HepG2 (cell line): ENCODE measurements around the gene OSGIN1. TPM values are rescaled to one million over a fixed set of nuclear protein-coding genes. Genes with fewer than 3 reads are reported as not detected.

Experiments
- ATM ChIP-seq: fragments of 450-650 bp; IDR thresholded peaks from 2 replicates; pipeline ENCODE4 v1.7.1; 2017; ENCODE audit warnings: mild to moderate bottlenecking, borderline replicate concordance
- CREM ChIP-seq, 2 experiments: sonication (generic) in 1 of 2; formaldehyde crosslinking in 1 of 2; IDR thresholded peaks; 2 replicates each; pipeline versions ENCODE4 v1.4.0 to v1.6.1; 2016 to 2020; ENCODE audit warnings: antibody characterized with exemption in 1 of 2, mild to moderate bottlenecking in 1 of 2, missing genetic modification reagents in 1 of 2
- CSRNP1 ChIP-seq: sonication (generic); formaldehyde crosslinking; IDR thresholded peaks from 2 replicates; pipeline ENCODE4 v1.8.1; 2023; ENCODE audit warnings: mild to moderate bottlenecking, missing genetic modification reagents
- CTCF ChIP-seq: sonication (generic); formaldehyde crosslinking; IDR thresholded peaks from 2 replicates; pipeline ENCODE4 v1.5.0; 2020; ENCODE audit warnings: mild to moderate bottlenecking, missing genetic modification reagents, moderate library complexity
- FOXA3 ChIP-seq: IDR thresholded peaks from 2 replicates; pipeline ENCODE4 v1.6.1; 2016; ENCODE audit warnings: missing genetic modification reagents, missing compliant biosample characterization
- FOXK2 ChIP-seq: fragments of 450-650 bp; IDR thresholded peaks from 2 replicates; pipeline ENCODE4 v1.6.1; 2016
- HNRNPL ChIP-seq: fragments of 200-400 bp; formaldehyde crosslinking; IDR thresholded peaks from 2 replicates; pipeline ENCODE4 v1.6.1; 2017; ENCODE audit warnings: mild to moderate bottlenecking, low read depth, low read length
- RBAK ChIP-seq: sonication (generic); formaldehyde crosslinking; IDR thresholded peaks from 2 replicates; pipeline ENCODE4 v1.5.1; 2020; ENCODE audit warnings: mild to moderate bottlenecking, missing genetic modification reagents
- RCOR2 ChIP-seq: IDR thresholded peaks from 2 replicates; pipeline ENCODE4 v1.6.1; 2016; ENCODE audit warnings: missing biosample characterization, missing genetic modification reagents
- ZNF121 ChIP-seq: sonication (generic); formaldehyde crosslinking; IDR thresholded peaks from 2 replicates; pipeline ENCODE4 v1.5.0; 2020; ENCODE audit warnings: mild to moderate bottlenecking, missing genetic modification reagents
- ZNF329 ChIP-seq: sonication (generic); formaldehyde crosslinking; IDR thresholded peaks from 2 replicates; pipeline ENCODE4 v1.9.0; 2021; ENCODE audit warnings: low read depth, mild to moderate bottlenecking, missing genetic modification reagents
- ZNF354B ChIP-seq: sonication (generic); formaldehyde crosslinking; IDR thresholded peaks from 2 replicates; pipeline ENCODE4 v1.8.0; 2022; ENCODE audit warnings: mild to moderate bottlenecking, missing genetic modification reagents
- ZNF382 ChIP-seq: sonication (generic); formaldehyde crosslinking; IDR thresholded peaks from 2 replicates; pipeline ENCODE4 v1.5.0; 2020; ENCODE audit warnings: missing genetic modification reagents, mild to moderate bottlenecking, borderline replicate concordance
- ZNF598 ChIP-seq: sonication (generic); formaldehyde crosslinking; IDR thresholded peaks from 2 replicates; pipeline ENCODE4 v1.5.1; 2020; ENCODE audit warnings: mild to moderate bottlenecking, missing genetic modification reagents, borderline replicate concordance
- polyA plus RNA-seq, 8 experiments: library from polyadenylated mRNA; depleted of rRNA in 3 of 8; stranded (reverse) in 7 of 8; unstranded in 1 of 8; fragments of >200 nt; fragmentation: Illumina TruSeq in 4 of 8; extraction: Trizol in 4 of 8; gene quantifications; 2 replicates each; pipeline versions ENCODE4 v1.2.1 to v1.2.3, GENCODE V29; 2011 to 2016; ENCODE audit warnings: low read depth in 4 of 8, missing spikeins in 1 of 8, mixed read lengths in 1 of 8; ENCODE audit not compliant: insufficient read depth in 1 of 8
- total RNA-seq, 5 experiments: library from RNA; depleted of rRNA; stranded (reverse); fragments of >200 nt; fragmentation: Illumina TruSeq; extraction: Trizol; gene quantifications; 2 replicates each; pipeline ENCODE4 v1.2.3, GENCODE V29; 2016; ENCODE audit warnings: low read depth in 1 of 5
- TF ChIP-seq, protein P1 (sequence below): sonication (generic); formaldehyde crosslinking; IDR thresholded peaks from 2 replicates; pipeline ENCODE4 v1.5.0; 2020; ENCODE audit warnings: mild to moderate bottlenecking, missing genetic modification reagents, borderline replicate concordance
- TF ChIP-seq, protein P2 (sequence below): sonication (generic); formaldehyde crosslinking; IDR thresholded peaks from 2 replicates; pipeline ENCODE4 v1.9.0; 2021; ENCODE audit warnings: mild to moderate bottlenecking, missing genetic modification reagents

Gene OSGIN1
- total and polyA plus RNA-seq, 2 of the 13 experiments (the other 11 are each of a cell fraction or from before 2014, with no cell fraction given), result 20.5 to 27.1 TPM

DNA sequence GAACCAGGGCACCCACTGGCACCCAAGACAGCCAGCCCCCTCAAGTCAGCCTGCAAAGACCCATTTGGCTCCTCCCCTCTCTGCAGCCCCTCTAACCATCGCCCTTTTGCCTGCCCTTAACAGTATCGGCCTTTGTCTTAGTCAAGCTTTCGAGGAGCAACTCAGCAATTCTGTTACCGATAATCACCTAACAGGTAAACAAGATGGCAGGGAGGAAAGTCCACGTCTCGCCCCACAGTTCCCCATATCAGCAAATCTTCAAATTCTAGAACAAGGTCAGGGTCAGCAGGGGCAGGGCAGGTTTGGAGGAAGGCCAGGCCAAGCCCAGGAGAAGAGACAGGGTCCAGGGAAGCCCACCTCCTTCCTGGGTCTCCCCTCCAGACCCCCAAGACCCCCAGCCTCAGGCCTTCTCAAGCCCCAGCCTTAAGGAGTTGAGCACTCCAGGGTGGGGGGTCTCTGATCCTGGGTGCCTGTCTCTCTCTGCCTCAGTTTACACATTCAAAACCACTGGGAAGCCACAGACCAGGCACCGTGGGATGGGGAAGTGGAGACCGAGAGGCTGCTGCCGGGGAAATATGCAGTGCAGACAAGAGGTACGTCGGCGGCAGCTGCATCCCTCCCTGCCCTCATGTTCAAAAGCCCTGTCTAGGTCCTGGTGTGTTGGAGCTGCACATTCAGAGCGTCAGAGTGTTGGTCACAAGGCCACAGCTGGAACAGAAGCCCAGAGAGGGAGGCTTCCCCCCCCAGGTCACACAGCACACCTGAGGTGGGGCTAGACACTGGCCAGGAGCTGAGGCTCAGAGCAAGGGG is 3.9 kb upstream of the OSGIN1 start (continued):
- TF ChIP-seq, protein P1, sequence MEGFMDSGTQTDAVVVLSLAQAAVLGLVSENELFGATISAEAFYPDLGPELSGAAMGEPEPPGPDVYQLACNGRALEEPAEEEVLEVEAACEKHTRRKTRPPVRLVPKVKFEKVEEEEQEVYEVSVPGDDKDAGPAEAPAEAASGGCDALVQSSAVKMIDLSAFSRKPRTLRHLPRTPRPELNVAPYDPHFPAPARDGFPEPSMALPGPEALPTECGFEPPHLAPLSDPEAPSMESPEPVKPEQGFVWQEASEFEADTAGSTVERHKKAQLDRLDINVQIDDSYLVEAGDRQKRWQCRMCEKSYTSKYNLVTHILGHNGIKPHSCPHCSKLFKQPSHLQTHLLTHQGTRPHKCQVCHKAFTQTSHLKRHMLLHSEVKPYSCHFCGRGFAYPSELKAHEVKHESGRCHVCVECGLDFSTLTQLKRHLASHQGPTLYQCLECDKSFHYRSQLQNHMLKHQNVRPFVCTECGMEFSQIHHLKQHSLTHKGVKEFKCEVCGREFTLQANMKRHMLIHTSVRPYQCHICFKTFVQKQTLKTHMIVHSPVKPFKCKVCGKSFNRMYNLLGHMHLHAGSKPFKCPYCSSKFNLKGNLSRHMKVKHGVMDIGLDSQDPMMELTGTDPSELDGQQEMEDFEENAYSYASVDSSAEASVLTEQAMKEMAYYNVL, result peak; percentile 66
- TF ChIP-seq RCOR2 (CRISPR knock-in tag) (peak; percentile 28; the same call in 1 of the 2 replicates), FOXK2 (peak; percentile 69; the same call in 1 of the 2 replicates), RBAK (CRISPR knock-in tag) (no peak), CTCF (0 out of 2 replicates have a peak, but pooled peaks have one; percentile 13), ZNF382 (CRISPR knock-in tag) (no peak), ZNF121 (CRISPR knock-in tag) (0 out of 2 replicates have a peak, but pooled peaks have one; percentile 12), HNRNPL (no peak), FOXA3 (CRISPR knock-in tag) (peak; percentile 90), ATM (no peak), ZNF329 (CRISPR knock-in tag) (no peak), ZNF598 (CRISPR knock-in tag) (no peak), CREM (IDR thresholded peaks at IDR 0.05) (peak; percentile 82), CREM (CRISPR knock-in tag; IDR thresholded peaks at IDR 0.05) (no peak), CSRNP1 (CRISPR knock-in tag) (no peak), ZNF354B (CRISPR knock-in tag) (no peak)
- TF ChIP-seq, protein P2, sequence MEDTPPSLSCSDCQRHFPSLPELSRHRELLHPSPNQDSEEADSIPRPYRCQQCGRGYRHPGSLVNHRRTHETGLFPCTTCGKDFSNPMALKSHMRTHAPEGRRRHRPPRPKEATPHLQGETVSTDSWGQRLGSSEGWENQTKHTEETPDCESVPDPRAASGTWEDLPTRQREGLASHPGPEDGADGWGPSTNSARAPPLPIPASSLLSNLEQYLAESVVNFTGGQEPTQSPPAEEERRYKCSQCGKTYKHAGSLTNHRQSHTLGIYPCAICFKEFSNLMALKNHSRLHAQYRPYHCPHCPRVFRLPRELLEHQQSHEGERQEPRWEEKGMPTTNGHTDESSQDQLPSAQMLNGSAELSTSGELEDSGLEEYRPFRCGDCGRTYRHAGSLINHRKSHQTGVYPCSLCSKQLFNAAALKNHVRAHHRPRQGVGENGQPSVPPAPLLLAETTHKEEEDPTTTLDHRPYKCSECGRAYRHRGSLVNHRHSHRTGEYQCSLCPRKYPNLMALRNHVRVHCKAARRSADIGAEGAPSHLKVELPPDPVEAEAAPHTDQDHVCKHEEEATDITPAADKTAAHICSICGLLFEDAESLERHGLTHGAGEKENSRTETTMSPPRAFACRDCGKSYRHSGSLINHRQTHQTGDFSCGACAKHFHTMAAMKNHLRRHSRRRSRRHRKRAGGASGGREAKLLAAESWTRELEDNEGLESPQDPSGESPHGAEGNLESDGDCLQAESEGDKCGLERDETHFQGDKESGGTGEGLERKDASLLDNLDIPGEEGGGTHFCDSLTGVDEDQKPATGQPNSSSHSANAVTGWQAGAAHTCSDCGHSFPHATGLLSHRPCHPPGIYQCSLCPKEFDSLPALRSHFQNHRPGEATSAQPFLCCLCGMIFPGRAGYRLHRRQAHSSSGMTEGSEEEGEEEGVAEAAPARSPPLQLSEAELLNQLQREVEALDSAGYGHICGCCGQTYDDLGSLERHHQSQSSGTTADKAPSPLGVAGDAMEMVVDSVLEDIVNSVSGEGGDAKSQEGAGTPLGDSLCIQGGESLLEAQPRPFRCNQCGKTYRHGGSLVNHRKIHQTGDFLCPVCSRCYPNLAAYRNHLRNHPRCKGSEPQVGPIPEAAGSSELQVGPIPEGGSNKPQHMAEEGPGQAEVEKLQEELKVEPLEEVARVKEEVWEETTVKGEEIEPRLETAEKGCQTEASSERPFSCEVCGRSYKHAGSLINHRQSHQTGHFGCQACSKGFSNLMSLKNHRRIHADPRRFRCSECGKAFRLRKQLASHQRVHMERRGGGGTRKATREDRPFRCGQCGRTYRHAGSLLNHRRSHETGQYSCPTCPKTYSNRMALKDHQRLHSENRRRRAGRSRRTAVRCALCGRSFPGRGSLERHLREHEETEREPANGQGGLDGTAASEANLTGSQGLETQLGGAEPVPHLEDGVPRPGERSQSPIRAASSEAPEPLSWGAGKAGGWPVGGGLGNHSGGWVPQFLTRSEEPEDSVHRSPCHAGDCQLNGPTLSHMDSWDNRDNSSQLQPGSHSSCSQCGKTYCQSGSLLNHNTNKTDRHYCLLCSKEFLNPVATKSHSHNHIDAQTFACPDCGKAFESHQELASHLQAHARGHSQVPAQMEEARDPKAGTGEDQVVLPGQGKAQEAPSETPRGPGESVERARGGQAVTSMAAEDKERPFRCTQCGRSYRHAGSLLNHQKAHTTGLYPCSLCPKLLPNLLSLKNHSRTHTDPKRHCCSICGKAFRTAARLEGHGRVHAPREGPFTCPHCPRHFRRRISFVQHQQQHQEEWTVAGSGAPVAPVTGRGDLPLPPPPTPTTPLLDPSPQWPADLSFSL (CRISPR knock-in tag), result 0 out of 2 replicates have a peak, but pooled peaks have one; percentile 35
